Esophagus muscularis mucosa (tissue), 4 donors: ENCODE measurements around the gene ALDH3B1. TPM values are rescaled to one million over a fixed set of nuclear protein-coding genes. Genes with fewer than 3 reads are reported as not detected.

ENCODE experiments used
- DNase-seq: peaks from one replicate; pipeline ENCODE4 v3.0.0-alpha.2; 2017; ENCODE audit errors: extremely low spot score
- H3K27ac ChIP-seq, 4 donors: fragments of 200-600 bp; sonication (generic); replicated peaks in 1 of 4; 1 replicate in 3 of 4; 2 replicates in 1 of 4; pipeline ENCODE4 v1.5.1; 2016 to 2019; ENCODE audit warnings: mild to moderate bottlenecking in 1 of 4
- H3K27me3 ChIP-seq, 4 donors: fragments of 200-600 bp; sonication (generic); one replicate each; pipeline versions ENCODE4 v1.5.1 to v1.6.0; 2016 to 2019
- H3K36me3 ChIP-seq, 4 donors: fragments of 200-600 bp; sonication (generic); one replicate each; pipeline ENCODE4 v1.5.1; 2016 to 2019
- H3K4me1 ChIP-seq, 4 donors: fragments of 200-600 bp; sonication (generic); one replicate each; pipeline ENCODE4 v1.5.1; 2016 to 2019
- H3K4me3 ChIP-seq, 4 donors: fragments of 200-600 bp; sonication (generic); 1 replicate in 2 of 4; 2 replicates in 2 of 4; pipeline ENCODE4 v1.5.1; 2016 to 2019; ENCODE audit warnings: mild to moderate bottlenecking in 4 of 4, moderate library complexity in 1 of 4
- H3K9me3 ChIP-seq, 4 donors: fragments of 200-600 bp; sonication (generic); 1 replicate in 3 of 4; 2 replicates in 1 of 4; pipeline ENCODE4 v1.5.1; 2016 to 2019
- EP300 ChIP-seq: sonication (generic); formaldehyde crosslinking; IDR thresholded peaks from one replicate; pipeline ENCODE4 v1.6.1; 2017; ENCODE audit warnings: antibody characterized with exemption
- POLR2A ChIP-seq: fragments of 450-650 bp; IDR thresholded peaks from one replicate; pipeline ENCODE4 v1.6.1; 2017; ENCODE audit warnings: antibody characterized with exemption, moderate library complexity, mild to moderate bottlenecking, low read depth
- POLR2AphosphoS5 ChIP-seq, 2 donors: sonication (generic); formaldehyde crosslinking; IDR thresholded peaks; one replicate each; pipeline ENCODE4 v1.6.1; 2017; ENCODE audit warnings: antibody characterized with exemption in 2 of 2
- WGBS: methylation state at CpG from one replicate; pipeline ENCODE4 v1.1.5; 2018; 5-methylcytosine and 5-hydroxymethylcytosine counted together
- intact Hi-C: fragments of 100-400 bp; cut with DNase I; formaldehyde crosslinking; loops from one replicate; pipeline ENCODE4 v1.15.1; 2023
- small RNA-seq, 3 donors: library from RNA; depleted of rRNA; stranded (forward); fragments of <200 nt; gene quantifications; one replicate each; pipeline ENCODE3, GENCODE V24; 2016
- total RNA-seq, 4 donors: library from RNA; depleted of rRNA; stranded (reverse); fragments of >200 nt; gene quantifications; one replicate each; pipeline versions ENCODE4 v1.1.0 to v1.2.1, GENCODE V29; 2016
- TF ChIP-seq, protein P1 (sequence below), 3 experiments: fragments of 200-600 bp in 2 of 3; fragments of 450-650 bp in 1 of 3; sonication (generic) in 2 of 3; IDR thresholded peaks; one replicate each; pipeline ENCODE4 v1.5.1; 2017 to 2019; ENCODE audit warnings: antibody characterized with exemption in 3 of 3, mild to moderate bottlenecking in 2 of 3, moderate library complexity in 1 of 3

ALDH3B1 gene
- total RNA-seq, 4 donors from 2014 or later, result 10.6 to 17.2 (median 12.6) TPM

DNA sequence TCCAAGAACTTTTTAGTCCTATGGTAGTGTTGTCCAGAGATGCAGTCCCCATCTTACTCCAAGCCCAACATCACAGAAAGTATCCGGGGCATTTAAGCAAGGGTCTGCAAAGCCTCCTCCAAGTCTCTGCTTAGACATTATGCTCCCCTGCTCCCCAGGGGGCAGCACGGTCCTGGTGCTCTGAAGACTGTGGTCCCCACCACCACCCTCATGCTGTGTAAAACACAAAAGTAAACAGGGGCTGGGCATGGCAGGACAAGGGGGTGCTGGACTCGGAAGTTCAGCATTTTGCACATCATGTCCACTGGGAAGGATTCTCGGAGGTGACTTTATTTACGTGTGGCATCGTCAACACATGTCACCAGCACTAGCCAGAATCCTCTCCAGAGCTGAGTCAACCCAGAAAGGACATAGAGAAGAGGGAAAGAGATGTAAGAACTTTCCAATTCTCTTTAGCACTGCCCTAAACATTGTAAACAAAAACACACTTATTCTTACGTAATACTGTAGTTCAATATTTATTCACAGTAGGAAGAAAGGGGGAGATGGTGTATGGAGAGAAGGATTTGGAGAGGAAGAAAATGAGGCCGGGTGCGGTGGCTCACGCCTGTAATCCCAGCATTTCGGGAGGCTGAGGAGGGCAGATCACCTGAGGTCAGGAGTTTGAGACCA is 66.4 kb downstream of the ALDH3B1 start:
- Histone ChIP-seq H3K27me3 (no peaks in the 10 kb centered on the region), H3K4me3 (no peak overlapping the region), H3K4me1 (peaks cover 0 to 1% (median 0%) of the 10 kb centered on the region in 4 donors), H3K9me3 (no peaks in the 10 kb centered on the region), H3K36me3 (peaks cover 9 to 67% (median 29%) of the 10 kb centered on the region in 4 donors), H3K27ac (no peak overlapping the region)
- 80% methylated on average over 11 of the region's 11 CpGs for WGBS
- DNase-seq, result no peak
- intact Hi-C loops, result no loop called here
- no peak for TF ChIP-seq POLR2AphosphoS5 (IDR thresholded peaks at IDR 0.05)
- TF ChIP-seq, protein P1, sequence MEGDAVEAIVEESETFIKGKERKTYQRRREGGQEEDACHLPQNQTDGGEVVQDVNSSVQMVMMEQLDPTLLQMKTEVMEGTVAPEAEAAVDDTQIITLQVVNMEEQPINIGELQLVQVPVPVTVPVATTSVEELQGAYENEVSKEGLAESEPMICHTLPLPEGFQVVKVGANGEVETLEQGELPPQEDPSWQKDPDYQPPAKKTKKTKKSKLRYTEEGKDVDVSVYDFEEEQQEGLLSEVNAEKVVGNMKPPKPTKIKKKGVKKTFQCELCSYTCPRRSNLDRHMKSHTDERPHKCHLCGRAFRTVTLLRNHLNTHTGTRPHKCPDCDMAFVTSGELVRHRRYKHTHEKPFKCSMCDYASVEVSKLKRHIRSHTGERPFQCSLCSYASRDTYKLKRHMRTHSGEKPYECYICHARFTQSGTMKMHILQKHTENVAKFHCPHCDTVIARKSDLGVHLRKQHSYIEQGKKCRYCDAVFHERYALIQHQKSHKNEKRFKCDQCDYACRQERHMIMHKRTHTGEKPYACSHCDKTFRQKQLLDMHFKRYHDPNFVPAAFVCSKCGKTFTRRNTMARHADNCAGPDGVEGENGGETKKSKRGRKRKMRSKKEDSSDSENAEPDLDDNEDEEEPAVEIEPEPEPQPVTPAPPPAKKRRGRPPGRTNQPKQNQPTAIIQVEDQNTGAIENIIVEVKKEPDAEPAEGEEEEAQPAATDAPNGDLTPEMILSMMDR (IDR thresholded peaks at IDR 0.05), result peak in 2 of 3 experiments; percentile 5 to 7
- no peak for TF ChIP-seq EP300
- TF ChIP-seq POLR2A, result no peak

DNA sequence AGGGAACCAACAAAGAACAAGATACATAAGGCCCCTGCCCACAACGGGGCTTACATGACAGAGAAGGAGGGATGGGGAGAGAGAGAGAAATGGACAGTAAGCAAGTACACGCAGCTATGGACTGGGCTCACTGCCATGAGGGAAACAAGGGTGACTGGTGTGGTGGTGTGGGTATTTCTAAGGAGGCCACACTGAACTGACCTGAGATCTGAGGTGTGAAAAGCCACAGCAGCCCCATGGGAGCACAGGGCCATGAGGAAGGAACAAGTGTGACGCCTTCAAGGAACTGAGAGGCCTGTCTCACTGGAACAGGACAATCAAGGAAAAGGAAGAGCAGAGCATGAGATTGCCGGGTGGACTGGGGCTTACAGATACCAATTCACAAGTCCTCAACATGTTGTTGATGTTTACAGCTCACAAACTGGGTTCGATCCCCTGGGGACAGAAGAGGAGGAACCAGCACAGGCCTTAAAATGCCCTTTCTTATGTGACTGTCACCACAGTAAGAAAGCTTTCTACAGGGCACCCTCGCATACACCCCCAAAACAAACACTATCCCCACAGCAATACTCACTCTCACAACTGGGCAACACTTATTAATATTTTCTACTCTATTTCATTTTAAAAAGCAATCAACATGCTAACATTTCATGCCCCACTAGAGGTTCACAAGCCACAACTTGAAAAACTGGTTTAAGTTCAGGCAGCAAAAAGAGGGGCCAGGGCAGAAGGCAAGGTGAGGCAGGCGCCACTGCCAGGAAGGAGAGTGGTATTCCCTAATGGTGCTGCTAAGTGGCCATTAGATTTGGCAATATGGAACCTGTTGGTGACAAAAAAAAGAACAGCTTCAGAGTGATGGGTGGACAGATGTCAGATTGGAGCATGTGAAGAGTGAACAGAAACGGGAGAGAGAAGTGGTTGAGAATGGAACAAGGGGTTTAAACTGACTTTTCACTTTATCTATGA is 67.8 kb downstream of the ALDH3B1 start:
- peaks cover 0 to 55% (median 21%) of the 10 kb centered on the region in 4 donors for H3K36me3 ChIP-seq
- H3K9me3 ChIP-seq, result no peaks in the 10 kb centered on the region
- WGBS, result 83% methylated on average over 8 of the region's 8 CpGs
- H3K4me3 ChIP-seq, result no peak overlapping the region
- no peak overlapping the region for H3K27ac ChIP-seq
- TF ChIP-seq POLR2A, result no peak
- TF ChIP-seq POLR2AphosphoS5 (IDR thresholded peaks at IDR 0.05), result no peak
- no peak for TF ChIP-seq EP300
- TF ChIP-seq, protein P1 (IDR thresholded peaks at IDR 0.05), result no peak
- DNase-seq, result no peak
- intact Hi-C loops, result no loop called here
- H3K27me3 ChIP-seq, result no peaks in the 10 kb centered on the region
- H3K4me1 ChIP-seq, result peaks cover 0 to 11% (median 0%) of the 10 kb centered on the region in 4 donors

Small RNA genes lying within 50 kb of the gene (small RNA-seq; reads per million reads assigned to genes)
- gene MIR6753, result 0.19 to 0.34 (median 0.25) reads per million in 3 donors

Other genes starting within 250 kb of the ALDH3B1 start
- gene UNC93B1, start 6.2 kb upstream of the ALDH3B1 start, total RNA-seq, result 10 to 100 TPM; 16.6 to 38.4 (median 31.6) TPM
- 100 to 1,000 TPM; 178 to 271 (median 198) TPM for gene NDUFS8, start 20.4 kb downstream of the ALDH3B1 start, total RNA-seq
- 100 to 1,000 TPM in 1 of 4 donors, 10 to 100 TPM in 3; 61.6 to 124 (median 81.4) TPM for gene TCIRG1, start 28.7 kb downstream of the ALDH3B1 start, total RNA-seq
- 10 to 100 TPM; 13.8 to 20.3 (median 18.3) TPM for gene CHKA, start 111.1 kb downstream of the ALDH3B1 start, total RNA-seq
- gene KMT5B, start 203.0 kb downstream of the ALDH3B1 start, total RNA-seq, result 10 to 100 TPM; 28.7 to 49.4 (median 43.3) TPM